ENCODE results near the gene SLC35G6.

The SLC35G6 gene

GRCh38 chr17:7497228-7497627 lies 16.0 kb downstream of the SLC35G6 start:
- H3K4me3 ChIP-seq (replicated peaks; ENCODE audit: low read depth, low read length) = no peak overlapping the region
- DNase-seq (ENCODE audit: extremely low read depth, low read depth) = no peak
- no peak for TF ChIP-seq CTCF (IDR thresholded peaks at IDR 0.05; ENCODE audit: low read depth, low read length, missing control alignments)

- no peak for TF ChIP-seq CTCF (IDR thresholded peaks at IDR 0.05; ENCODE audit: low read depth, low read length, missing control alignments)
These were observed 16.4 kb downstream of the SLC35G6 start for GRCh38 chr17:7497636-7498035.

GRCh38 chr17:7499161-7499560 lies 17.9 kb downstream of the SLC35G6 start:
- H3K4me3 ChIP-seq (replicated peaks; ENCODE audit: low read depth, low read length) = no peak overlapping the region
- TF ChIP-seq CTCF (IDR thresholded peaks at IDR 0.05; ENCODE audit: low read depth, low read length, missing control alignments) = no peak
- DNase-seq (ENCODE audit: extremely low read depth, low read depth) = no peak

More at GRCh38 chr17:7497636-7498035, 16.4 kb downstream of the SLC35G6 start:
- no peak for DNase-seq (ENCODE audit: extremely low read depth, low read depth)
- no peak overlapping the region for H3K4me3 ChIP-seq (replicated peaks; ENCODE audit: low read depth, low read length)

- no peak overlapping the region for H3K4me3 ChIP-seq (replicated peaks; ENCODE audit: low read depth, low read length)
- no peak for DNase-seq (ENCODE audit: extremely low read depth, low read depth)
- no peak for TF ChIP-seq CTCF (IDR thresholded peaks at IDR 0.05; ENCODE audit: low read depth, low read length, missing control alignments)
These were observed 20.5 kb downstream of the SLC35G6 start for GRCh38 chr17:7501729-7502128.

GRCh38 chr17:7502171-7502847 lies 21.1 kb downstream of the SLC35G6 start:
- TF ChIP-seq CTCF (IDR thresholded peaks at IDR 0.05; ENCODE audit: low read depth, low read length, missing control alignments) = no peak
- no peak overlapping the region for H3K4me3 ChIP-seq (replicated peaks; ENCODE audit: low read depth, low read length)
- no peak for DNase-seq (ENCODE audit: extremely low read depth, low read depth)

GRCh38 chr17:7502987-7503386 lies 21.7 kb downstream of the SLC35G6 start:
- H3K4me3 ChIP-seq (replicated peaks; ENCODE audit: low read depth, low read length) = no peak overlapping the region
- no peak for DNase-seq (ENCODE audit: extremely low read depth, low read depth)
- peak; percentile 36 for TF ChIP-seq CTCF (IDR thresholded peaks at IDR 0.05; ENCODE audit: low read depth, low read length, missing control alignments)

GRCh38 chr17:7503521-7503920 lies 22.3 kb downstream of the SLC35G6 start:
- no peak for DNase-seq (ENCODE audit: extremely low read depth, low read depth)
- no peak for TF ChIP-seq CTCF (IDR thresholded peaks at IDR 0.05; ENCODE audit: low read depth, low read length, missing control alignments)
- no peak overlapping the region for H3K4me3 ChIP-seq (replicated peaks; ENCODE audit: low read depth, low read length)

Data from HFF-Myc (cell line).